MM.1S (cell line): Measurements from ENCODE around the gene AGBL4.
"Not testable (repeated sequence)": the region's sequence is repeated elsewhere in the genome, so short reads cannot be mapped to it uniquely, and the experiment has no call there.

Experiments used
- CTCF ChIP-seq: fragments of 300-600 bp; sonication (generic); IDR thresholded peaks from 2 replicates; pipeline ENCODE4 v1.5.1; 2016; ENCODE audit warnings: antibody characterized with exemption, low read length, mixed read lengths
- EZH2 ChIP-seq: fragments of 300-600 bp; sonication (generic); optimal IDR thresholded peaks from 2 replicates; pipeline ENCODE3; 2017; ENCODE audit warnings: low read depth, mild to moderate bottlenecking, antibody characterized with exemption, low read length, mixed read lengths
- EZH2phosphoT487 ChIP-seq: fragments of 300-600 bp; sonication (generic); IDR thresholded peaks from 2 replicates; pipeline ENCODE4 v1.6.1; 2018; ENCODE audit warnings: antibody characterized with exemption, low read length

GRCh38 chr1:49257211-49258049 lies 766.3 kb downstream of the AGBL4 start:
- not testable (repeated sequence) for TF ChIP-seq CTCF, EZH2, EZH2phosphoT487
